Activated CD8-positive, alpha-beta memory T cell treated with anti-CD3 and anti-CD28 coated beads for 24 hours (primary cell): ENCODE data around the gene GLI3.

Experiments
- DNase-seq: peaks from one replicate; pipeline ENCODE4 v3.0.0-alpha.2; 2020

The GLI3 gene

GRCh38 chr7:42071372-42072261, 165.4 kb downstream of the GLI3 start:
- no peak for DNase-seq

- DNase-seq: no peak
These were observed 166.9 kb downstream of the GLI3 start for GRCh38 chr7:42070068-42070467.

GRCh38 chr7:42069590-42069989, 167.4 kb downstream of the GLI3 start:
- DNase-seq: no peak

- DNase-seq: no peak
These were observed 168.3 kb downstream of the GLI3 start for GRCh38 chr7:42068554-42069280.

GRCh38 chr7:42065942-42066341, 171.1 kb downstream of the GLI3 start:
- DNase-seq: no peak

GRCh38 chr7:42065015-42065414, 172.0 kb downstream of the GLI3 start:
- no peak for DNase-seq

- no peak for DNase-seq
These were observed 172.5 kb downstream of the GLI3 start for GRCh38 chr7:42064534-42064933.

GRCh38 chr7:42059275-42059674, 177.7 kb downstream of the GLI3 start:
- no peak for DNase-seq

- DNase-seq: no peak
These were observed 179.7 kb downstream of the GLI3 start for GRCh38 chr7:42057331-42057730.

GRCh38 chr7:42055171-42055570, 181.8 kb downstream of the GLI3 start:
- no peak for DNase-seq

- DNase-seq: no peak
These were observed 183.2 kb downstream of the GLI3 start for GRCh38 chr7:42053834-42054233.

GRCh38 chr7:42049761-42050160, 187.2 kb downstream of the GLI3 start:
- DNase-seq: no peak

- DNase-seq: no peak
These were observed 190.5 kb downstream of the GLI3 start for GRCh38 chr7:42046483-42046882.

GRCh38 chr7:42045961-42046360, 191.0 kb downstream of the GLI3 start:
- no peak for DNase-seq

GRCh38 chr7:42039921-42040320, 197.1 kb downstream of the GLI3 start:
- no peak for DNase-seq

- DNase-seq: no peak
These were observed 201.8 kb downstream of the GLI3 start for GRCh38 chr7:42035210-42035609.

GRCh38 chr7:42033480-42033879, 203.5 kb downstream of the GLI3 start:
- no peak for DNase-seq

GRCh38 chr7:42029405-42029804, 207.6 kb downstream of the GLI3 start:
- no peak for DNase-seq

GRCh38 chr7:42027521-42027920, 209.5 kb downstream of the GLI3 start:
- no peak for DNase-seq

- no peak for DNase-seq
These were observed 210.3 kb downstream of the GLI3 start for GRCh38 chr7:42026622-42027197.

- no peak for DNase-seq
These were observed 211.2 kb downstream of the GLI3 start for GRCh38 chr7:42025635-42026375.

GRCh38 chr7:42024537-42024936, 212.5 kb downstream of the GLI3 start:
- no peak for DNase-seq

GRCh38 chr7:42023262-42023661, 213.7 kb downstream of the GLI3 start:
- no peak for DNase-seq
